Stimulated activated CD8-positive, alpha-beta memory T cell treated with anti-CD3 and anti-CD28 coated beads, Interleukin-4, amount 100 ng/mL, for 48 hours (primary cell): Measurements from ENCODE around the gene ALX3.
"Not testable (repeated sequence)": the region's sequence is repeated elsewhere in the genome, so short reads cannot be mapped to it uniquely, and the experiment has no call there.

Experiments
- DNase-seq: peaks from one replicate; pipeline ENCODE4 v3.0.0-alpha.2; 2020

Gene ALX3

GRCh38 chr1:110088739-110089316 is 18.4 kb upstream of the ALX3 start:
- DNase-seq: no peak

GRCh38 chr1:110087812-110088738 is 17.6 kb upstream of the ALX3 start:
- peak; percentile 71 for DNase-seq

- DNase-seq: no peak
These were observed 16.5 kb upstream of the ALX3 start for GRCh38 chr1:110086961-110087360.

- no peak for DNase-seq
These were observed 15.2 kb upstream of the ALX3 start for GRCh38 chr1:110085671-110086070.

- peak; percentile 47 for DNase-seq
These were observed 14.0 kb upstream of the ALX3 start for GRCh38 chr1:110084227-110085078.

GRCh38 chr1:110083866-110084226 is 13.4 kb upstream of the ALX3 start:
- DNase-seq: no peak

- DNase-seq: no peak
These were observed 12.8 kb upstream of the ALX3 start for GRCh38 chr1:110083061-110083865.

GRCh38 chr1:110082477-110082876 is 12.0 kb upstream of the ALX3 start:
- no peak for DNase-seq

- no peak for DNase-seq
These were observed 10.6 kb upstream of the ALX3 start for GRCh38 chr1:110081061-110081460.

GRCh38 chr1:110079995-110080394 is 9.5 kb upstream of the ALX3 start:
- not testable (repeated sequence) for DNase-seq

GRCh38 chr1:110076789-110077500 is 6.5 kb upstream of the ALX3 start:
- DNase-seq: no peak

GRCh38 chr1:110074166-110074565 is 3.7 kb upstream of the ALX3 start:
- no peak for DNase-seq

- no peak for DNase-seq
These were observed 196 bp downstream of the ALX3 start for GRCh38 chr1:110070282-110070669.

- no peak for DNase-seq
These were observed 829 bp downstream of the ALX3 start for GRCh38 chr1:110069404-110070281.

GRCh38 chr1:110068646-110069403 is 1.6 kb downstream of the ALX3 start:
- DNase-seq: peak; percentile 34

GRCh38 chr1:110067893-110068645 is 2.4 kb downstream of the ALX3 start:
- no peak for DNase-seq

GRCh38 chr1:110067479-110067892 is 3.0 kb downstream of the ALX3 start:
- no peak for DNase-seq

- no peak for DNase-seq
These were observed 4.6 kb downstream of the ALX3 start for GRCh38 chr1:110065841-110066240.
